Measurements from ENCODE around the gene DYSF.

- TF ChIP-seq GATA2 (IDR thresholded peaks at IDR 0.05; ENCODE audit: low read depth, low read length) (no peak), GATA3 (IDR thresholded peaks at IDR 0.05; ENCODE audit: low read depth, low read length) (no peak)
Observed at GRCh38 chr2:71711133-71711855, 257.9 kb downstream of the DYSF start.

Measured in SH-SY5Y (cell line).